Esophagus squamous epithelium (tissue), 5 donors: ENCODE measurements around the gene MTRF1L. TPM values are rescaled to one million over a fixed set of nuclear protein-coding genes. Genes with fewer than 3 reads are reported as not detected.
"Not testable (repeated sequence)": the region's sequence is repeated elsewhere in the genome, so short reads cannot be mapped to it uniquely, and the experiment has no call there.

Source experiments
- DNase-seq: peaks from one replicate; lab custom pipeline; 2025; lab: John Stamatoyannopoulos, UW
- H3K27ac ChIP-seq, 4 donors: fragments of 200-600 bp; sonication (generic); one replicate each; pipeline ENCODE4 v1.5.1; 2016 to 2019; ENCODE audit warnings: mild to moderate bottlenecking in 1 of 4
- H3K27me3 ChIP-seq, 4 donors: fragments of 200-600 bp; sonication (generic); 1 replicate in 3 of 4; 2 replicates in 1 of 4; pipeline versions ENCODE4 v1.5.1 to v1.6.0; 2017 to 2021; ENCODE audit warnings: antibody characterized with exemption in 1 of 4
- H3K36me3 ChIP-seq, 3 donors: fragments of 200-600 bp; sonication (generic); one replicate each; pipeline ENCODE4 v1.5.1; 2016 to 2019
- H3K4me1 ChIP-seq, 3 donors: fragments of 200-600 bp; sonication (generic); one replicate each; pipeline ENCODE4 v1.5.1; 2017 to 2019
- H3K4me3 ChIP-seq, 4 donors: fragments of 200-600 bp; sonication (generic); 1 replicate in 3 of 4; 2 replicates in 1 of 4; pipeline ENCODE4 v1.5.1; 2016 to 2019; ENCODE audit warnings: mild to moderate bottlenecking in 2 of 4, moderate library complexity in 1 of 4
- H3K9me3 ChIP-seq, 3 donors: fragments of 200-600 bp; sonication (generic); one replicate each; pipeline ENCODE4 v1.5.1; 2016 to 2019
- CTCF ChIP-seq, 6 experiments: fragments of 450-650 bp in 4 of 6; fragments of 200-600 bp in 2 of 6; sonication (generic) in 2 of 6; IDR thresholded peaks; one replicate each; pipeline ENCODE4 v1.5.1; 2016 to 2019; ENCODE audit warnings: antibody characterized with exemption in 6 of 6, mild to moderate bottlenecking in 4 of 6, moderate library complexity in 4 of 6
- POLR2A ChIP-seq, 4 donors: fragments of 450-650 bp; IDR thresholded peaks; one replicate each; pipeline ENCODE4 v1.6.1; 2017; ENCODE audit warnings: antibody characterized with exemption in 4 of 4, mild to moderate bottlenecking in 4 of 4, moderate library complexity in 3 of 4
- WGBS, 2 donors: methylation state at CpG; one replicate each; pipeline ENCODE4 v1.1.5; 2018; 5-methylcytosine and 5-hydroxymethylcytosine counted together
- intact Hi-C: fragments of 100-400 bp; cut with DNase I; formaldehyde crosslinking; loops from one replicate; pipeline ENCODE4 v1.15.0; 2022
- total RNA-seq, 4 donors: library from RNA; depleted of rRNA; stranded (reverse); fragments of >200 nt; gene quantifications; one replicate each; pipeline ENCODE4 v1.1.0, GENCODE V29; 2016
- donor health status: DM: yes; HTN: yes; CAD: no.

The MTRF1L gene
- total RNA-seq, 4 donors from 2014 or later = 7.3 to 16.2 (median 14.4) TPM

GRCh38 chr6:152975204-152975915, 27.1 kb downstream of the MTRF1L start:
- TF ChIP-seq CTCF (IDR thresholded peaks at IDR 0.05) (no peak), POLR2A (IDR thresholded peaks at IDR 0.05) (no peak)
- no peak overlapping the region for H3K27ac ChIP-seq
- intact Hi-C loops = no loop called here
- H3K27me3 ChIP-seq = no peaks in the 10 kb centered on the region
- 76 to 80% methylated on average over 4 of the region's 4 CpGs for WGBS, 2 donors
- H3K36me3 ChIP-seq = peaks cover 0 to 46% (median 0%) of the 10 kb centered on the region in 3 donors
- H3K4me1 ChIP-seq = peaks cover 0 to 7% (median 0%) of the 10 kb centered on the region in 3 donors
- no peak overlapping the region for H3K4me3 ChIP-seq
- H3K9me3 ChIP-seq = no peaks in the 10 kb centered on the region
- no peak for DNase-seq

GRCh38 chr6:152973916-152974315, 28.6 kb downstream of the MTRF1L start:
- H3K4me1 ChIP-seq = peaks cover 0 to 5% (median 0%) of the 10 kb centered on the region in 3 donors
- no peak for DNase-seq
- H3K36me3 ChIP-seq = peaks cover 0 to 56% (median 0%) of the 10 kb centered on the region in 3 donors
- H3K4me3 ChIP-seq = no peak overlapping the region
- no peaks in the 10 kb centered on the region for H3K27me3 ChIP-seq
- intact Hi-C loops = no loop called here
- H3K9me3 ChIP-seq = no peaks in the 10 kb centered on the region
- TF ChIP-seq CTCF (IDR thresholded peaks at IDR 0.05) (no peak), POLR2A (IDR thresholded peaks at IDR 0.05) (no peak)
- no peak overlapping the region for H3K27ac ChIP-seq
- 72 to 88% methylated on average over 1 of the region's 1 CpG for WGBS, 2 donors

GRCh38 chr6:152969688-152970418, 32.7 kb downstream of the MTRF1L start:
- intact Hi-C loops = no loop called here
- Histone ChIP-seq H3K36me3 (peaks cover 0 to 55% (median 0%) of the 10 kb centered on the region in 3 donors), H3K27me3 (no peaks in the 10 kb centered on the region), H3K4me1 (peaks cover 0 to under 1% (median 0%) of the 10 kb centered on the region in 3 donors), H3K27ac (no peak overlapping the region), H3K4me3 (no peak overlapping the region), H3K9me3 (peaks cover 0 to 8% (median 0%) of the 10 kb centered on the region in 3 donors)
- WGBS, 2 donors = 92 to 95% methylated on average over 6 of the region's 6 CpGs
- TF ChIP-seq CTCF (IDR thresholded peaks at IDR 0.05) = no peak
- TF ChIP-seq POLR2A (IDR thresholded peaks at IDR 0.05) = no peak
- DNase-seq = no peak

GRCh38 chr6:152966168-152966894, 36.2 kb downstream of the MTRF1L start:
- H3K4me3 ChIP-seq, DNase-seq, H3K9me3 ChIP-seq, intact Hi-C loops, H3K27me3 ChIP-seq, H3K27ac ChIP-seq, H3K4me1 ChIP-seq: not testable (repeated sequence)
- H3K36me3 ChIP-seq = peaks cover 0 to 19% (median 0%) of the 10 kb centered on the region in 3 donors
- WGBS, 2 donors = 89% methylated on average over 9 to 10 of the region's 15 CpGs

- no peak overlapping the region for H3K4me3 ChIP-seq
- TF ChIP-seq CTCF (IDR thresholded peaks at IDR 0.05) (no peak), POLR2A (IDR thresholded peaks at IDR 0.05) (no peak)
- H3K27me3 ChIP-seq = peaks cover 0 to 7% (median 0%) of the 10 kb centered on the region in 4 donors
- DNase-seq = no peak
- H3K27ac ChIP-seq = no peak overlapping the region
- H3K9me3 ChIP-seq = no peaks in the 10 kb centered on the region
- intact Hi-C loops = loop anchor here (10.0 kb wide), 1 partner anchor 55 kb away; no protein-coding TSS in a partner anchor
- H3K4me1 ChIP-seq = no peaks in the 10 kb centered on the region
- WGBS, 2 donors = 92 to 93% methylated on average over 18 to 24 of the region's 24 CpGs
- H3K36me3 ChIP-seq = no peaks in the 10 kb centered on the region
Measured at GRCh38 chr6:152959333-152959732, 43.2 kb downstream of the MTRF1L start.
